Measurements from ENCODE around the gene MYO5B.

DNA sequence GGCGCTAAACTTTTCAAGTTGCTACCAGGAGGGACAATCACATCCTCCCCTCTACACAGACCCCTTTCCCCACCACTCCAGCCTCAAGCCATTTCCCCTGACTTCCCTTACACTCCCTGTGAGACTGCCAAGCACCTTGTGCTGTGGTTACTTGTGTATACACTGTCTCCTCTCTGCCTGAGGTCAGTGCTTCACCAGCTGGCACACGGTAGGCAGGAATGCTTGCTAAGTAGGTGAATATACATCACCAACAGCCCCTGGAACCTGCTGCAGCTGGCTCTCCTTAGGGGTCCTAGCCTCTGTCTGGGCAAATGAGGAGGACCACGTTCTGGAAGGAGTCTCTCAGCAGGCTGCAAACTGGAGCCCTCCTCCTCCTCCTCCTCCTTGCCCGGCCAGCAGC lies 343.3 kb downstream of the MYO5B start:
- TF ChIP-seq, protein P1, sequence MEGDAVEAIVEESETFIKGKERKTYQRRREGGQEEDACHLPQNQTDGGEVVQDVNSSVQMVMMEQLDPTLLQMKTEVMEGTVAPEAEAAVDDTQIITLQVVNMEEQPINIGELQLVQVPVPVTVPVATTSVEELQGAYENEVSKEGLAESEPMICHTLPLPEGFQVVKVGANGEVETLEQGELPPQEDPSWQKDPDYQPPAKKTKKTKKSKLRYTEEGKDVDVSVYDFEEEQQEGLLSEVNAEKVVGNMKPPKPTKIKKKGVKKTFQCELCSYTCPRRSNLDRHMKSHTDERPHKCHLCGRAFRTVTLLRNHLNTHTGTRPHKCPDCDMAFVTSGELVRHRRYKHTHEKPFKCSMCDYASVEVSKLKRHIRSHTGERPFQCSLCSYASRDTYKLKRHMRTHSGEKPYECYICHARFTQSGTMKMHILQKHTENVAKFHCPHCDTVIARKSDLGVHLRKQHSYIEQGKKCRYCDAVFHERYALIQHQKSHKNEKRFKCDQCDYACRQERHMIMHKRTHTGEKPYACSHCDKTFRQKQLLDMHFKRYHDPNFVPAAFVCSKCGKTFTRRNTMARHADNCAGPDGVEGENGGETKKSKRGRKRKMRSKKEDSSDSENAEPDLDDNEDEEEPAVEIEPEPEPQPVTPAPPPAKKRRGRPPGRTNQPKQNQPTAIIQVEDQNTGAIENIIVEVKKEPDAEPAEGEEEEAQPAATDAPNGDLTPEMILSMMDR (optimal IDR thresholded peaks at IDR 0.05 in 1 of 3, IDR thresholded peaks at IDR 0.05 in 1 of 3, conservative IDR thresholded peaks at IDR 0.05 in 1 of 3; ENCODE audit: extremely low read depth in 1 of 3, insufficient read depth in 2 of 3, low read length in 3 of 3), result no peak
- no peak for TF ChIP-seq EZH2 (IDR thresholded peaks at IDR 0.05; ENCODE audit: low read length)

All from keratinocyte (primary cell).